Left kidney (tissue), 2 donors: Measurements from ENCODE around the gene NDUFS2. TPM values are rescaled to one million over a fixed set of nuclear protein-coding genes. Genes with fewer than 3 reads are reported as not detected.
"Not testable (repeated sequence)": the region's sequence is repeated elsewhere in the genome, so short reads cannot be mapped to it uniquely, and the experiment has no call there.

Experiments used
- DNase-seq: peaks from one replicate; pipeline ENCODE4 v3.0.0-alpha.2; 2013
- polyA plus RNA-seq: library from polyadenylated mRNA; unstranded; fragments of 120-200 nt; gene quantifications from one replicate; pipeline ENCODE4 v1.2.1, GENCODE V29; 2013; ENCODE audit not compliant: insufficient read length

NDUFS2 gene
- polyA plus RNA-seq, 1 donor, result 211 TPM

DNA sequence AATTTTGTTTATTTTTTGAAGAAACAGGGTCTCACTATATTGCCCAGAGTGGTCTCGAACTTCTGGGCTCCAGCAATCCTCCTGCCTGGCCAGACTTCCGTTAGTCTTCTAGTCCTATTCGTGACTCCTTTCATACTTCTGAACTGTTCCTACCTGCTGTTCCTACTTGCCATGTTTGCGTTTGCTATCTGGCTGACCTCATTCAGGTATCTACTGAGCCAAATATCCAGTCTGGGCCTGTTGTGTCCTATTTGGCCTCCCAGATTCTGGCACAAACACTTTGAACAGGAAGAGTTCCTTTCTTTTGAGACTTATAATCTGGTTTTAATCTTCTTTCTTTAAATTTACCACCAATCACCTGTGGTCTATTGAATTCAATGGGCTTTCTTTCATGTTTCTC is 42.7 kb downstream of the NDUFS2 start:
- no peak for DNase-seq

DNA sequence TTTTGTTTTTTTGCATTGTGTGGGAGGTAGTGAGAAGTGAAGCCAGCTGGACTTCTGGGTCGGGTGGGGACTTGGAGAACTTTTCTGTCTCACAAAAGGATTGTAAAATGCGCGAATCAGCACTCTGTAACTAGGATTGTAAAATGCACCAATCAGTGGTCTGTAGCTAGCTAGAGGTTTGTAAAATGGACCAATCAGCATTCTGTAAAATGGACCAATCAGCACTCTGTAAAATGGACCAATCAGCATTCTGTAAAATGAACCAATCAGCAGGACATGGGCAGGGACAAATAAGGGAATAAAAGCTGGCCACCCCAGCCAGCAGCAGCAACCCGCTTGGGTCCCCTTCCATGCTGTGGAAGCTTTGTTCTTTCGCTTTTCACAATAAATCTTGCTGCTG is 47.9 kb downstream of the NDUFS2 start:
- not testable (repeated sequence) for DNase-seq

DNA sequence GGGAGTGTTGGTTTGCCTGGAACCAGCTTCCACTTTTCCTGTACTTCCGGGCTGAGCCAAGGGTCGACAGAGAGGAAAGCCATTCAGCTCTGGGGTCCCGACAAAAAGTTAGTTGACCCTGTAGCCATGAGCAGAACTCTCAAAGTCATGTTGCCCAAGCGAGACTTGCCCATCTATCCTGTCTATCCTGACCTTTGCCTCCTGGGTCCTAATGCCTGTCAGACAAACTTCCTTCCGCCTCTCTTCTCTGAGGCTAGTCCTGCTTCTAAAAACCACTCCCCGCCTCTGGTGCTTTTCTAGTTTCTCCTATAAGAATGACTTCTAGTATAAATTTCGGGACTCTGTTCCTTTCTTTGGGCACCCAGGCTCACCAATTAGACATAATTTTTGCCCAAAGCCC is 48.7 kb downstream of the NDUFS2 start:
- DNase-seq, result no peak

DNA sequence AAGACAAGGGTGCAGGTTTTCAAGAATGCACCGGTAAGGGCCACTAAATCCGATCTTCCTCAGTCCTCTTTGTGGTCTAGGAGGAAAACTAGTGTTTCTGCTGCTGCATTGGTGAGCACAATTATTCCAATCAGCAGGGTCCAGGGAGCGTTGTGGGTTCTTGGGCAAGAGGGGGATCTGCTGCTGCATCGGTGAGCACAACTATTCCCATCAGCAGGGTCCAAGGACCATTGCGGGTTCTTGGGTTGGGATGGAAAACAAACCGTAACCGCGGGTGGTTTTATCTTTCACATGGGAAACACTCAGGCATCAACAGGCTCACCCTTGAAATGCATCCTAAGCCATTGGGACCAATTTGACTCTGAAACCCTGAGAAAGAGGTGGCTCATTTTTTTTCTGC is 49.4 kb downstream of the NDUFS2 start:
- no peak for DNase-seq

DNA sequence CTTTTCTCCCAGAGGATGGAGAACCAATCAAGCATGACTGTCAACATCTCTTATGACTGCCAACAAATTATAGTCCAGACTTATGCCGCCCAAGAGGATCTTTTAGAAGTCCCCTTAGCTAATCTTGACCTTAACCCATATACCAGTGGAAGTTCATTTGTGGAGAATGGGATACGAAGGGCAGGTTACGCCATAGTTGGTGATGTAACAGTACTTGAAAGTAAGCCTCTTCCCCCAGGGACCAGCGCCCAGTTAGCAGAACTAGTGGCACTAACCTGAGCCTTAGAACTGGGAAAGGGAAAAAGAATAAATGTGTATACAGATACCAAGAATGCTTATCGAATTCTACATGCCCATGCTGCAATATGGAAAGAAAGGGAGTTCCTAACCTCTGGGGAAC is 53.1 kb downstream of the NDUFS2 start:
- not testable (repeated sequence) for DNase-seq

DNA sequence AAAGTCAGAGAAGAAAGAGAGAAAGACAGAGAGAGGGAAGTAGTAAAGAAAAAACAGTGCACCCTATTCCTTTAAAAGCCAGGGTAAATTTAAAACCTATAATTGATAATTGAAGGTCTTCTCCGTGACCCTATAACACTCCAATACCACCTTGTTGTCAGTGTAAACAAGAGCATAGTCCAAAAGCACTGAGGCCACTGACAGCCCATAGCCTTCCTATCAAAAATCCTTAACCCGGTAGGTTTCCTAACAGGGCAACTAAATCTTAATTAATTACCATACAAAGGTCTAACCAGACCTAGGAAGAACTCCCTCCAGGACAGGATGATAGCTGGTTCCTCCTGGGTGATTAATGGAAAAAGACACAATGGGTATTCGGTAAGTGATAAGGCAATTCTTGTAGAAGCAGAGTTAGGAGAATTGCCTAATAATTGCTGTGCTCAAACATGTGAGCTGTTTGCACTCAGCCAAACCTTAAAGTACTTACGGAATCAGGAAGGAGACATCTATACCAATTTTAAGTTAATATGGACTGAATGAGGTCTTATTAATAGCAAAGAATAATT is 53.9 kb downstream of the NDUFS2 start:
- not testable (repeated sequence) for DNase-seq

DNA sequence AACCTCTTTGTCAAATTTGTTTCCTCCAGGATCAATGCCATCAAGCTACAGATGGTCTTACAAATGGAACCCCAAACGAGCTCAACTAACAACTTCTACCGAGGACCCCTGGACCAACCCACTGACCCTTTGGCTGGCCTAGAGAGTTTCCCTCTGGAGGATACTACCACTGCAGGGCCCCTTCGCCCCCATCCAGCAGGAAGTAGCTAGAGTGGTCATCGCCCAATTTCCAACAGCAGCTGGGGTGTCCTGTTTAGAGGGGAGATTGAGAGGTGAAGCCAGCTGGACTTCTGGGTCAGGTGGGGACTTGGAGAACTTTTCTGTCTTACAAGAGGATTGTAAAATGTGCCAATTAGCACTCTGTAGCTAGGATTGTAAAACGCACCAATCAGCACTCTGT is 54.9 kb downstream of the NDUFS2 start:
- DNase-seq, result not testable (repeated sequence)

DNA sequence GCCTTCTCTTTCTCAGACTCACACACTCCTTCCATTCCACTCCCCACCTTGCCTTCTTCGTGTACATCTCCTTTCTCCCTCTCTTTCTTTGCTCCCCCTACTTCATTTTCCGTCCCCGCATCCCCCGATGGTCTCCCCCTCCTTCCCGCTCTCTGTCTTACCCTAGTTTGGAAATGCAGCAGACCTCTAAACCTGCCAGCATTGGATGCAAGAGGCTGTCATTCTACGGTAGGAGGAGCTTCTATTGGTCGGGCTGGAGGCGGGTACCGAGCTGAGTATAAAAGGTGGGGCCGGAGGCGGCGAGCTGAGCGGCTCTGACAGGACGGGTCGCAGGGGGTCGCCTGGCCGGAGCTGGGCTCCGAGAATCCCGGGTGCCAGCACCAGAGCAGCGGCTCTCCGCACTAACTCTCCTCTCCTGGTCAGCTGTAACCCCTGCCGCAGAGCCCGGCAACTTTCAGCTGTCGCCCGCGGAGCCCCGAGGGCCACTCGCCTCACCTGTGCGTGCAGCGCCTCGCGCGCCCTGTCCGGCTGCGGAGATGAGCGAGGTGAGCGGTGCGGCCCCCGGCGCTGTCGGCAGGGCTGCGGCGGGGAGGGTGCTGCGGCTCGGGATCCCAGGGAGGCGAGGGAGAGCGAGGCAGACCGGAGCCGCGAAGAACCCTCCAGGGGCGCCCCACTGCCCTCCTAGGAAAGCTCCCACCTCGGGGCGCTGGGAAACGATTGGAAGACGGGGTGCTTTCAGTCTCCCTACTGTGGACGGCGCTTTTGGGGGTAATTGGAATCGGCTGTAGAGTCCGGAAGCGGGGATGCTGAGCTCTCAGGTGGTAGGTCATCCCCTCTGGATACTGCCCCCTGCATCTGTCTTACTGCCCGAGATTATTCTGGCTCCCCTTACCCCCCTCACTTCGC is 56.5 kb downstream of the NDUFS2 start, which contains the start of gene PCP4L1:
Gene PCP4L1, plus strand, starts transcription at position 307 of the 906 bp plus-strand sequence. Its CDS starts 230 bp downstream, at position 537.
- peak; percentile 61 for DNase-seq

DNA sequence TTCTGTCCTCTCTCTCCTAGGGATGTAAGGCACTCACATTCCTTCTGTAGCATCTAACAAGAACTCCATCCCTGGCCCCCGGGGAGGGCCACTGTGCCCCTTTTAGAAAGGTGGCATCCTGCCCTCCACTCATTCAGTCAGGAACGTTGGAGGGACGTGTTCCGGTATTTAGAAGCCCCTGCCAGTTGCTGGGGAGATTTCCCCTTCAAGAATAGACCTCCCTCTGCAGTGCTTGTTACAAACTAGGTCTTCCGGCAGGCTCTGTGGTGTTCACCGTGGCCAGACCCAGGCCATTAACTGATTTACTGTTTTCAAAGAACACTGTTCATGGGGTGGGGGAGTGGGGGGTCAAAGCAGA is 57.2 kb downstream of the NDUFS2 start:
- no peak for DNase-seq

DNA sequence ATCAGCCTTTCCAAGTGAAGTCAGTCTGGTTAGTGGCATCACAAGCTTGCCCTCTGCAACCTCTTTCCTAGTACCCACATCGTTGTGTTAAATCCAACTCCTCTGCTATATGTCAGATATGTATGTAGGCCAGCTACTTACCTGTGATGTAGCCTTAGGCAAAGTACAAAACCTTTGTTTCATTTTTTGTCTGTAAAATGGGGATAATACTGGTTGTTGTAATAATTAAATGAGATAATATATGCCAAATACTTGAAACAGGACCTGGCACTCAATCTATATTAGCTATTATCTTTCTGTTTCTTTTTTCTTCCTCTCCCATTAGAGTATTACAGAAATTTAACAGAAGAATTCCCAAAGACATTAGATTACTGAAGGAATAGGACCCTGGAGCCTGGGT is 57.6 kb downstream of the NDUFS2 start:
- no peak for DNase-seq

DNA sequence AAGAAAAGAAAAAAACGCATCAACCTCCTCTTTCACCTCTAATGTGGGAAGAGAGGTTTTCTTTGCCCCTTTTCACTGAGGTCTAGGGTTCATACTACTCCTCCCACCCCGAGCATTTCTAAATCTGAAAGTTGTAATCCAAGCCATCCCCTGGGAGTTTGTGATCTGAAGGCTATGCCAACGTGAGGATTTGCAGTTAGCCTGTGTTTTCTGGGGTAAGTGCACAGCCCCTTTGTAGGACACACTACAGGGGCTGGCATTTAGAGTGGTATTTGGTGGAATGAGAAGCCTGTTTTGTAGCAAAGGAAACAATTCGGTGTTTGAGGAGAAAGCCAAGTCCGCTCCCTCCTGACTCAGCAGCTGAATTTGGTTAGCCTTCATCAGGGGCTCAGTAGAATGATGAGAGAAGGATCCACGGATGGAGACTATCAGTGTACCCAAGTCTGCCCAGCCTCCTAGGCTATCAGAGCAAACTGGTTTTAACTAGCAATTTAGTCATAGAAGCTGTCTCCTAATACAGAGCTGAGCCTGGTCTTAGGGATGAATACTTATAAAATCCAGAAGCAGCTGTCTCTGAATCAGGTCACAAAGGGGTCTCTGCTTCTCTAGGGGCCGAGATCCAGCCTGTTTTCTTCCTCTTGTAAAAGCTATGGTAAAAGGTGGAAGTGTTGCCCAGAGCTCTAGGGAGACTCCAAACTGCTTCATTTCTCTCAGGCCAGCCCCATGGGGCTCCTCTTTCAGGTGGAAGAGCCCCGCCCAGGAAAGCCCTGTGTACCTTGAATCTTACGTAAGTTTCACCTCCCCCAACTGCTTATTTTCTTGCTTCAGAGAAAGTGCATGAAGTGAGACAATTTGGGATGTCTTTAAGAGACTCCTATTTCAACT is 58.5 kb downstream of the NDUFS2 start:
- no peak for DNase-seq

DNA sequence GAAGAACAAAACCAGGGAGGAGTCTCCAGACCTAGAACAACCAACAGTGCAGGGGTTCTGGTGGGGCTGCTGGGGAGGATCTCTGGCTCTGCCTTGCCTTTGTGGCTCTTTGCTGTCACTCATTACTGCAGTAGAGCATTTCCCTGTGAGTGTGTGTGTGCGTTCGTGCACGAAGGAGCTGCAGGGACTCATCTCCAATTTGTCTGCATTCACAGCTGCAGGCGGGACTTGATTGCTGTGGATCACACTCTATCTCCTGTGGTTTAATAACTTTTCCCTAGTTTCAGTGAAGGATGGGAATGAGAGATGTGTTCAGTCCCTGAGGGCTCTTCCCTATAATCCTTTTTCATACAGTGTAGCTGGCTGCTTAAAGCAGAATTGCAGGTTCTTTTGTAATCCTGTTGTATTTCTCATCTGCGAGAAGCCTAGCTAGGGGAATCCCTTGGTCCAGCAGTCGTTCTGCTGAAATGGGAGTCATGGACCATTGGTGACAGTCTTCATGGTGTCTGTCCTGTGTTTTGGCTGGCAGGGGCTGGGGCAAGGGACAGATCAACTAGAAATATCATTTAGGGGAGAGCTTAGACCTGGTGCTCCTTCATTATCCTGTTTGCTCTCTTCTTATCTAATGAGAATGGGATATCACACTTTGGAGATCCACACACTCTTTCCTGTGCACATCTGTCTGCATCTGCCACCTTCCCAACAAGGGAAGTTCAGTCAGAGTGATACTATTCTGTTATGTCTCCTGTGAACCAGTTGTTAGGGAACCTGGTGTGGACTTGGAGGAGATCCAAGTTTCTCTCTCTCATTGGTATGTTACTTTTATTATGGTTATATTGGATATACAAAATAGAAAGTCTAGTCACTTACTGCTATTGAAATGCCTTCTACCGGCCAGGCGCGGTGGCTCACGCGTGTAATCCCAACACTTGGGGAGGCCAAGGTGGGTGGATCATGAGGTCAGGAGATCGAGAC is 59.4 kb downstream of the NDUFS2 start:
- DNase-seq, result no peak

Other genes starting within 250 kb of the NDUFS2 start
- not detected for gene ITLN2, start 247.6 kb upstream of the NDUFS2 start, polyA plus RNA-seq
- gene F11R, start 181.2 kb upstream of the NDUFS2 start, polyA plus RNA-seq, result 97.2 TPM
- gene TSTD1, start 163.4 kb upstream of the NDUFS2 start, polyA plus RNA-seq, result 44.4 TPM
- 67.9 TPM for gene USF1, start 156.4 kb upstream of the NDUFS2 start, polyA plus RNA-seq
- gene ARHGAP30, start 132.5 kb upstream of the NDUFS2 start, polyA plus RNA-seq, result 2.2 TPM
- gene NECTIN4, start 112.8 kb upstream of the NDUFS2 start, polyA plus RNA-seq, result 4.0 TPM
- gene KLHDC9, start 104.0 kb upstream of the NDUFS2 start, polyA plus RNA-seq, result 15.0 TPM
- 61.2 TPM for gene PFDN2, start 84.3 kb upstream of the NDUFS2 start, polyA plus RNA-seq
- gene NIT1, start 84.3 kb upstream of the NDUFS2 start, polyA plus RNA-seq, result 50.5 TPM
- gene DEDD, start 69.7 kb upstream of the NDUFS2 start, polyA plus RNA-seq, result 57.2 TPM
- 142 TPM for gene UFC1, start 48.4 kb upstream of the NDUFS2 start, polyA plus RNA-seq
- gene USP21, start 42.9 kb upstream of the NDUFS2 start, polyA plus RNA-seq, result 58.3 TPM
- 46.6 TPM for gene PPOX, start 35.9 kb upstream of the NDUFS2 start, polyA plus RNA-seq
- 36.8 TPM for gene B4GALT3, start 24.9 kb upstream of the NDUFS2 start, polyA plus RNA-seq
- 1.4 TPM for gene ADAMTS4, start 3.3 kb upstream of the NDUFS2 start, polyA plus RNA-seq
- gene FCER1G, start 12.9 kb downstream of the NDUFS2 start, polyA plus RNA-seq, result 10.8 TPM
- not detected for gene APOA2, start 21.3 kb downstream of the NDUFS2 start, polyA plus RNA-seq
- gene TOMM40L, start 23.7 kb downstream of the NDUFS2 start, polyA plus RNA-seq, result 14.4 TPM
- gene NR1I3, start 35.8 kb downstream of the NDUFS2 start, polyA plus RNA-seq, result 3.6 TPM
- 1.2 TPM for gene PCP4L1, start 56.4 kb downstream of the NDUFS2 start, polyA plus RNA-seq
- gene MPZ, start 107.6 kb downstream of the NDUFS2 start, polyA plus RNA-seq, result 3.5 TPM
- 272 TPM for gene SDHC, start 112.0 kb downstream of the NDUFS2 start, polyA plus RNA-seq
- gene CFAP126, start 165.5 kb downstream of the NDUFS2 start, polyA plus RNA-seq, result 15.2 TPM